GM19324 (cell line): ENCODE results near the gene NUP210L.

Experiments
- ATAC-seq: cut with Tn5 transposase; IDR thresholded peaks from one replicate; pipeline ENCODE4 v1.9.1; 2021; ENCODE audit warnings: mild to moderate bottlenecking, moderate library complexity; ENCODE audit not compliant: unreplicated experiment, low FRiP score

The NUP210L gene

GRCh38 chr1:153951183-153951582 is 203.7 kb downstream of the NUP210L start:
- no peak for ATAC-seq

GRCh38 chr1:153946622-153947241 is 208.1 kb downstream of the NUP210L start, which contains the start of gene DENND4B:
DENND4B (minus strand) TSS chr1:153946718; CDS start chr1:153944374, 2,344 bp downstream.
- ATAC-seq = peak; percentile 67

- ATAC-seq = peak; percentile 76
Observed at GRCh38 chr1:153945795-153946621, 208.9 kb downstream of the NUP210L start.

- no peak for ATAC-seq
Observed at GRCh38 chr1:153945131-153945794, 209.6 kb downstream of the NUP210L start.

GRCh38 chr1:153944827-153945117 is 210.1 kb downstream of the NUP210L start:
- no peak for ATAC-seq

GRCh38 chr1:153944005-153944826 is 210.7 kb downstream of the NUP210L start:
- no peak for ATAC-seq

- no peak for ATAC-seq
Observed at GRCh38 chr1:153942766-153943549, 211.9 kb downstream of the NUP210L start.
